Measurements from ENCODE around the gene GGCX.
A peak's percentile ranks its signal among the peaks of the same experiment; 100 is the strongest.
"Not testable (repeated sequence)": the region's sequence is repeated elsewhere in the genome, so short reads cannot be mapped to it uniquely, and the experiment has no call there.

Gene GGCX

DNA sequence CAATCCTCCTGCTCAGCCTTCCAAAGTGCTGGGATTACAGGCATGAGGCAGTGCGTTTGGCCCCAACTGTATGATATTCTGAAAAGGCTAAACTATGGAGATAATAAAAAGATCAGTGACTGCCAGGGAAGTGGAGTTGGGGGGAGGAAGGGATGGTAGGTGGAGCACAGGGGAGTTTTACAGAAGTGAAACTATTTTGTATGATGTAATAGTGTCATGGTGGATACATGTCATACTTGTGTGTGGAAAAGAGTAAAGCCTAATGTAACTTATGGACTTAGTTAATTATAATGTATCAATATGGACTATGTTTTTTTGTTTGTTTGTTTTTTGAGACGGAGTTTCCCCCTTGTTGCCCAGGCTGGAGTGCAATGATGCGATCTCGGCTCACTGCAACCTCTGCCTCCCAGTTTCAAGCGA, 2.9 kb upstream of the GGCX start:
- no peak for DNase-seq

DNA sequence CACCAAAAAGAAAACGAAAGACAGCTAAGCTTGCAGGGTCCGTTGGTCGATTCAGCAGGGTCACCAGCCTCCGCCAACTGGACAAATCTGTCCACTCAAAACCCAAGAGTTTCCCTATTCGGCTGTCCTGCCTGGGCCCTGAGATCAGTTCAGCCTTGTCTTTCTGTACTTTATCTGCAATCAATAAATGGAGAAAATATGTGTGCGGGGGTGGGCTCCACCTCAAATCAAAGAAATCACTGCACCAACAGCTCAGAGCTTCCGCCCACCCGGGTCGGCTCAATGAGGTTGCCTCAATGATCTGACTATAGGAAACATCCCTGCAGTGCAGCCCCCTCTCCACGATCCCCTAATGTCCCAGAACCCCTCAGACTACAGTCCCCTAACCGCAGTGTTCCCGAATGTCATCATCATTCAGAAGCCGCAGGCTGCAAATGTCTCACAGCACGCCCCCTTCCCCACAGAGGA, 447 bp downstream of the GGCX start:
- DNase-seq: peak in 1 of 2 experiments; percentile 36

DNA sequence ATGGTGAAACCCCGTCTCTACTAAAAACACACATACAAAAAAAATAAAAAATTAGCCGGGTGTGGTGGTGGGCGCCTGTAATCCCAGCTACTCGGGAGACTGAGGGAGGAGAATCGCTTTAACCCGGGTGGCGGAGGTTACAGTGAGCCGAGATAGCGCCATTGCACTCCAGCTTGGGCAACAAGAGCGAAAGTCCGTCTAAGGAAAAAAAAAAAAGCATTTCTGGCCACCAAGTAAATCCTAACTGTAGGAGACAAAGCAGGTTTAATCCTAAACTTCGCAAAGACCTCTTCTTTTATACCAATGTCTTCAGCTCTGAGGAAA, 928 bp downstream of the GGCX start:
- not testable (repeated sequence) for DNase-seq

DNA sequence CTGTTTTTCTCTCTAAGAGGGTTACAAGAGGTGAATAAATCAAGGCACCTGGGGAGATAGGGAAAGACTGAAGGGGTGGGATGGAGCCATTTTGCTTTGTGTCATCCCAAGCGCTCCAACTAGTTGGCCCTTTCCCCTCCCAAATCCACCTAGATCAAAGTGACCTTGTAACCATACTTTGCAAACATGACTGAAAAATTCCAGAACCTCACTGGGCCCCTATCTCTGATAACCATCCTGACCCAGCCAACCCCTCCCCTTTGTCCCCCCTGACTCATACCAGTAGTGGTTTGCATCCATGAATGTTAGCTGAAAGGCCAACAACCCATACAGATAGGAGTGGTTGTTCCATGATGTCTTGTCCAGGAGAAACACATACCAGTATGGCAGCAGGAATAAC, 3.1 kb downstream of the GGCX start:
- no peak for DNase-seq

DNA sequence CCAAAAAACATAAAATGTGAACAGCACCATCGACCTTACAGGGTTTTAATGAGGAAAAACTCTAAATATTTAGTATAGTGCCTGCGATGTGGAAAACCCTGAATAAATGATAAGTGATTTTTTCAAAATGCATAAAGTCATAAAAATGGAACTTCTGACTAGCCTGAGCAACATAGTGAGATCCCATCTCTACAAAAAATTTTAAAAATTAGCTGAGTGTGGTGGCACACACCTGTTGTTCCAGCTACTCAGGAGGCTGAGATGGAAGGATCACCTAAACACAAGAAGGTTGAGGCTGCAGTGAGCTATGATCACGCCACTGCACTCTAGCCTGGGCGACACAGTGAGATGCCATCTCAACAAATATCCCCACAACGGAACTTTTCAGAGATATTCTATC, 4.2 kb downstream of the GGCX start:
- DNase-seq: no peak

DNA sequence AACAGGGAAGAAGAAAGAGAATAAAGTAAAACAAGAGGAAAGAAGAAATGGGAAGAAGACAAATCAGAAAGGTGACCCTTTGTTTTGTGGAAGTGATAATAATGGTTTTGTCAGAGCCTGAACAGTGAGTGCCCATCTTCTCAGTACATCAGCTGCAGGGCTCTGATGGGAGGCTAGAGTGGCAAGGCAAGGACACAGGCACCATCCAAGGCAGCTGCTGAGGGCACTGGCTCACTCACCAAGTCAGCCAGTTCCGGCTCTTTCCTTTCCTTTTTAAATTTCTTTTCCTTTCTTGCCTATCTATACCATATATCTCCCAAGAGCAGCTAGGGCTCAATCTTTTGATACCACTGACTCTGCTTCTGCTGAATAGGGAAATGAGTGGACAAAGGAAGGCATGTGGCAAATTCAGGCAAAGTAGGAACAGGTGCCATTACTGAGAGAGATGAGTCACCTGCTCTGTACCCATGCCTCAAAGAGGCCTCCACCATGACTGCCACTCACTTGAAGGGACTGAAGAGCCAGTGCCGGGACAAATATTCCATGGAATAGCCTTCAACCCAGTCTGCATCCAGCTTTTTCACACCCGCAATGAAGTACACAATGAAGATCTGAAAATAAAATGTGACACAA, 6.2 kb downstream of the GGCX start:
- DNase-seq: no peak

DNA sequence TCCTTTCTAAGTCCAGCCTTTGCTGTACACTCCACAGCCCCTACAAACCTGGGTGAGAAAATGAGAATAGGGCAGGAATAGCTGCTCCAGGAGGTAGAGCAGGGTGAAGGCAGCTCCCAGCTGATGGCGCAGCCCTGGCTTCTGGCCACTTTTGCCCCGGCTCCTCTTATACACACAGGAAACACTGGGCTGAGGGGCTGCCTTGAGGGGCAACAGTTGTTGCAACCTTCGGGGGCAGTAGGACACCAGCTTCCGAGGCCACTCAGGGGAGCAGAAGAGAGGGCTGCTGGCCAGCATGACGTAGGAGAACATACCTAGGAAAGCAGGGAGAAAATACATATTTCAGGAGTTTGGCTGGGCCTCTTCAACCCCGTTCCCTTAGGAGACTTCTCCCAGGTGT, 8.1 kb downstream of the GGCX start:
- no peak for DNase-seq

DNA sequence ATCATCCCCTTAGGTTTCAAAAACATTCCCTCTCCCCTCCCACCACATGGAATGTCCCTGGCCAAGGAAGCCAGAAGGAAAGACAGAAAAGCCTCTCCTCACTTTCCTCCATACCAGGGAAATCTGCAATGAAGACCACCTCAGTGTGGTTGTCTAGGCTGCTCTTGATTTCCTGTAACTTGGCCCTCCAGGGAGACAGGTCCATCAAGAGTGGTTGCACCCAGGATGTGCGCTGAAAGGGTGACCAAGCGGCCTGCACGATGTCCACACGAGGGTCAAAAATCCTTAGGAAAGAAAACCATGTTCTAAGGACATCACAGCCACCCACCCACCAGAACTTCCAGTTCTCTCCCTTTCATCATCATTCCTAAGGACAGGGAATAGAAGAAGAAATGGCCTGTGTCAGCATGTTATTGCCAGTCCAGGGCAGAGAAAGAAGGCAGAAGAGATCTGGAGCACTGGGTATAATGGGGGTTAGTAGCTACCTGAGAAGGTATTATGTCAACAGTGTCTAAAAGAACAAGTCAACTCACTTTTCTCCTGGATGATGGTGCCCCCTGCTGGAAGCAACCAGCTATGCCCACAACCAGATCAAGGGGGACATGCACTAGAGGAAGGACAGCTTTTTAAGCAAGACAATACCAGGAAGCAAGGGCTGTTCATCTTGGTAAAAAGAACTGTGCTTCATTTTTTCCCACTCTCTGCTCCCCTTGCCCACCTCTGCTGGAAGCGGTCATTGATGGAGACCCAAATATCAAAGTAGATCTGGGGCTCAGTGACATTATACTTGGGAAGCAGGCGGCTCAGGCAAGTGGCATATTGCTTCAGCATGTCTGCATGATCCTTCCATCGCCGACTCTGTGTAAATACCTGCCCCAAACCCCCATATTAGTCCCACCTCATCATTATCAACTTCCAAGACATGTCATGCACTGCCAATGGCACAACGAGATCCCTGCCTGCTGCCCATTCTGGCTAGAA, 9.3 kb downstream of the GGCX start:
- peak; percentile 87 to 91 for DNase-seq

DNA sequence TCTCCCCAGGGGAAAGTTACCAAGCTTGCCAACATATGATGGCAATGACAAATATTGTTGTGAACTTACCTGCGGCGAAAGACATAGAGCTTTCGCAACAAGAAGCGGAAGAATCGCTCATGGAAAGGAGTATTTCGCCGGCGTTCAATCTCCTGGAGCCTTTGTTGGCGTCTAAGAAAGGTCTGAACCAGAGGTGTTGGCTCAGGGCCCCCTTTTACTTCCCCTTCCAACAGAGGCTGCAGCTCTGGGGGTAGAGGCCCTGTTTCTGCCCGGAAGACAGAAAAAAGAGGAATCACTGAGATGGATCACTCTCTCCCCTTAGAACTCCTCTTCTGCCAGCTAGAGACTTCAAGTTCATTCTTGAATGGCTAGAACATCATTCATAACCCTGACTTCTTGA, 10.8 kb downstream of the GGCX start:
- DNase-seq: no peak

DNA sequence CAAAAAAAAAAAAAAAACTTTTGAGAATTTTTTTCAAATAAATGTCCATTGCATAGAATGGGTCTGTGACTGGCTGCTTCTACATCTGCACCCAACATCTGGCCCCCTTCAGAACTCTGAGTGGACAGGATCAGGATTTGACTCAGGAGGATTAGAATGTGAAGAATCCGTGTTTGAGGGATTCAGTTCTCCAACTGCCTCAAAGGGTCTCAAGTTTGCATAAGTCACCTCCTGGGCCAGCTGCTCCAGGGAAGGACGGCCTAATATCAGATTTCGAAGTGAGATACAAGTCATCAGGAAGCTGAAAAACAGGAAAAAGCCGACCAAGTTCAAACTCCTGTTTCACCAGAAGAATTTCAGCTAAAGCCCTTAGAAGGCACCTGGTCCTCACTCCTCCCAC, 11.5 kb downstream of the GGCX start:
- DNase-seq: no peak

DNA sequence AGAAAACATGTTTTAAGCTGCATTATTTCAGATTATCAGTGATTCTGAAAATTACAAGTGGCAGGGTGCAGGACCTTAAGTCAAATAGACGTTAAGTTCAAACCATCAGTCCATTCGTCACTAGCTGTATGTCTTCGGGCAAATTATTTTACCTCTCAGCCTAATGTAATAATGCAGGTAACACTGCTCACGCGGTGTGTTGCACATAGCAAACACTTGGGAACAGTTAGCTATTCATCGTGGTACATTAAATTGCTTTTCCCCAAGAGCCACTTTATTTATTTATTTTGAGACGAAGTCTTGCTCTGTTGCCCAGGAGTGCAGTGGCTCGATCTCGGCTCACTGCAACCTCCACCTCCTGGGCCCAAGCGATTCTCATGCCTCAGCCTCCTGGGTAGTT, 12.2 kb downstream of the GGCX start:
- DNase-seq: no peak

DNA sequence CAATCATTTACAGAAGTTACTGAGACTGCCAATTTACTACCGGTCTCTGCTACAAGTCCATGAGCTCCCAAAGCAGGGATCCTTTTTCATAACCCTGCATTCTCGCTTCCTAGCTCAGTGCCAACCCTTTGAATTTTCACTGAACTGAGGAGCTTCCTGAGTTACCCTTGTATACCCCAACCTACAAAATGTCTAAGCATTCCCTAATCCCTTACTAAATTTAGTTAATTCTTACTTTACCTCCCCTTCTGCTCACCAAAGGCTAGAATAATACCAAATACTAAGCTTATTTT, 12.7 kb downstream of the GGCX start:
- no peak for DNase-seq

DNA sequence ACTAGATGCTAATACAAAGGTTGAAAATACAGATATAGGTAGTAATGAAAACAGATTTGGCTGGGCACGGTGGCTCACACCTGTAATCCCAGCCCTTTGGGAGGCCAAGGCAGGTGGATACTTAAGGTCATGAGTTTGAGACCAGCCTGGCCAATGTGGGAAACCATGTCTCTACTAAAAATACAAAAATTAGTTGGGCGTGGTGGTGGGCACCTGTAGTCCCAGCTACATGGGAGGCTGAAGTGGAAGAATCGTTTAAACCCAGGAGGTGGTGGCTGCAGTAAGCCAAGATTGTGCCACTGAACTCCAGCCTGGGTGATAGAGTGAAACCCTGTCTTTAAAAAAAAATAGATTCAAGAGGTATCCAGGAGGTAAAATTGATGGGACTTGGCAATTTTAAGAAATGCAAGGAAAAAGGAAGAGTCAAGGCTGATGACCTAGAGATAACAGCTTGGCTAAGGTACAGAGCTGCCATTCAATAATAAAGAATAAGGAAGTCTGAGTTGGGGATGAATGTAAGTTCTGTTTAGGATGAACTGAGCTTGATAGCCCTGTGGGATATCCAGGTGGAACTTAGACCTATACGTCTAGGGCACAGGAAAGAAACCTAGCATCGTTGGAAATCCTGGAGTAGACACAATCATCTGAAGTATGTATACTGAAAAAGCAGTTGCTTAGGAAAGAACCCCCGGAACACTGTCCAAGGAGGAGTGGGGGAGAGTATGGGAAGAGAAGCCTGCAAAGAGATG, 13.3 kb downstream of the GGCX start:
- no peak for DNase-seq

DNA sequence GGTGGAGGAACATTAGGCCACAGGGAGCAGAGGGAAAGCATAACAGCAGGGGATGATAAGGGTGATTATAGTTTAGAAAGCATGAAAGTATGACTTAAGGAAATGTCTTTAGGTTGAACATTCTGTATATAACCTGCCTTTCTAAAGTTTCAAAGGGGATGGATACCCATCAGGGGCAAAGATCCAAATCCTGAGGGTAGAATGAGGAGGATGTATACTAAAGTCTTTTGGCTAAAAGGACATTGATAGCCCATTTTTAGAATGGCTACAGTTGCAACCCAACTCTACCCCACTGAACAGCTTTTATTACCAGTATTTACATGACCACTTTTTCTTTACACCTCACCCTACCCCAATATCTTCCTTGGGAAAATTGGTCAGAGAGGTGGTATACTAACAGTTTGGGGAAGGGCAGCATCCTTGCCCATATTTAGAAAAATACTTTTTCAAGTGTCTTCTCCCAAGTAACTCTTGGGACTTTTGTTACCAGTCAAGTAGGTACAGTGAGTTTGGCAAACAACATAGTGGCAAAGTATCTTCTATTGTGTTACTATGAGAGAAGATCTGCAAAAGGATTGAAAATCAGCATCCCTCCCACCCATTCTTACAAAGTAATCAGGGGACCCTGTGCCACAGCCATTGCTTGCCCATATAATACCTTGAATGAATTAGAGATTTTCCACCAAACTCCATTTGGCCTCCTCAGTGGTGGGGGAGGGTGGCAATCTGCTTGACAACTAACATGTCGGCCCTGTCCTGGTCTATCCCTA, 14.0 kb downstream of the GGCX start:
- no peak for DNase-seq

DNA sequence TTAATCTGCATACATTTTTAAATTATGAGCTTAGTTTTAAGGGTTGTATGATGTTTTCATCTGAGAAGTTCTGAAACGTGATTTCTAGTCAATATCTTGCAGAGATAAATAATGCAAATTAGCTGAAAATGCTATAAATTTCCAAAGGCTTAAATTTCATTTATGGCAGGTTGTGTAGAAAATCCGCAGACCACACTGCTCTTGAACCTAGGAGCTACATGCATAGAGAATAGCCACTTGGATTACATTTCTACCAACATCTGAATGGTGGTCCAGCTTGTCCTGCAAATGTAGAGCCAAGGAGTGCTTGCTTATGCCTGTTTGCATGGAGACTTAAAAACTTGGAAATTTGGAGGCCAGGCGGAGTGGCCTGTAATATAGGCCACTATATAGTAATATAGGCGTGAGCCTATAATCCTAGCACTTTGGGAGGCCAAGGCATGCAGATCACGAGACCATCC, 15.5 kb downstream of the GGCX start:
- DNase-seq: no peak

DNA sequence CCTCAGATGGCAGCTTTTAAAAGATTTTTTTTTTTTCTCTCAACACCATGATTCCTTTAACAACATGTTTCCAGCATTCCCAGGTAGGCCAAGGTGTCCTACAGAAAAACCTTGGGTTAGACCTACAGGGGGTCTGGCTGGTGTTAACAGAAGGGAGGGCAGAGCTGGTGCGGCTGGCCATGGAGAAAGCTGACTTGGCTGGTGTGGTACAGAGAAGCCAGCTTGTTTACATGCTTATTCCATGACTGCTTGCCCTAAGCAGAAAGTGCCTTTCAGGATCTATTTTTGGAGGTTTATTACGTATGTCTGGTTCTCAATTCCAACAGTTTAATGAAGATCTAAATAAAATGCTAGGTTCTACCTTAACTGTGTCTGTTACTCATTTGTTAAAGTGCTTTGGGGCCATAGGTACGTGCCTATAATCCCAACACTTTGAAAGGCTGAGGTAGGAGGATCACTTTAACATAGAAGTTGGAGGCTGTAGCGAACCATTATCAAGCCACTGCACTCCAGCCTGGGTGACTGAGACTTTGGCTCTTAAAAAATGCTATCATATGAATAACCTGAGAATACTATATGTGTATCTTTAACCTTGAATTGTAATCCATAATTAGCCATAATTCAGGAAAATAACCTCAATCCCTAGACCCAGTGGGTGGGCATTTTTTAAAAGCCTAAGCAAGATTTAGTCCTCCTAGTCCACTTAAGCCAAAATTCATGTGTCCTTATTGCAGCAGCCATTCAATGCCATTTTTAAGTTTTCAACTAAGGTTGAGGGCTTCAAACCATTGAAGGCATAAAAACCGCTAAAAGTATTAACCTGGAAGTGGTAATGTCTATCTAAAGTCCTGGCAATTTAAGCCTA, 16.1 kb downstream of the GGCX start:
- DNase-seq: not testable (repeated sequence)

DNA sequence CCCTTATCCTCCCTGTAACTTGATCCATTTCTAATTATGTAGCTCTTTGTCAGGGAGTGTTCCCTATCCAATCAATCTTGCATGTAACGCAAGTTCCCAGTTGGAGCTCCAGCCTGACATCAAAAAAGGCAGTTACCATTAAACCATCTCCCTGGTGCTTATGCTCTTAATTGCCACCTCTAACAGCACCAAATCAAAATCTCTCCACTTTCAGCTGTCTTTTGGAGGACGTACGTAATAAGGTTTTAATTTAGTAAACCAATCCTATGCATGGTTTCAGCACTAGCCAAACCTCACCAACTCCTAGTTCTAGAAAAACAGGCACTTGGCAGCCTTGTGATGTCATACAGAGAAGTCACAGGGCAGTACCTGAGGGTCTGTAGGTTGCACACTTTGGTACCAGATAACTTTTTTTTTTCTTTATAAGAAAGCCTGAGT, 17.0 kb downstream of the GGCX start:
- DNase-seq: not testable (repeated sequence)

DNA sequence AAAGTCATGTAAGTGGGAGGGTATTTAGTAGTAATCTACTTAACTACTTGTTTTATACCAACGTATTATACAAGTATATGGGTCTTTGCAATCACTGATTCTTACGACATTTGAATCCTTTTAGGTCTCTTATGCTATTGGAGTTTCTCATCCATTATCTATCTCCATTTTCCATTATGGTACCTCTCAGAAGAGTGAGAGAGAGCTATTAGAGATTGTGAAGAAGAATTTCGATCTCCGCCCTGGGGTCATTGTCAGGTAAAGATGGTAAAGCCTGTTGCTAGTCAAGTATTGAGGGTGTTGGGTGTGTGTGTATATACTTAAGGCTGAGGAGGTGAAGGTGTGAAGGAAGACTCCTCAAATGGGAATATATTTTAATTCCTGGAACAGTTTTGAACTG, 18.5 kb downstream of the GGCX start:
- DNase-seq: no peak

DNA sequence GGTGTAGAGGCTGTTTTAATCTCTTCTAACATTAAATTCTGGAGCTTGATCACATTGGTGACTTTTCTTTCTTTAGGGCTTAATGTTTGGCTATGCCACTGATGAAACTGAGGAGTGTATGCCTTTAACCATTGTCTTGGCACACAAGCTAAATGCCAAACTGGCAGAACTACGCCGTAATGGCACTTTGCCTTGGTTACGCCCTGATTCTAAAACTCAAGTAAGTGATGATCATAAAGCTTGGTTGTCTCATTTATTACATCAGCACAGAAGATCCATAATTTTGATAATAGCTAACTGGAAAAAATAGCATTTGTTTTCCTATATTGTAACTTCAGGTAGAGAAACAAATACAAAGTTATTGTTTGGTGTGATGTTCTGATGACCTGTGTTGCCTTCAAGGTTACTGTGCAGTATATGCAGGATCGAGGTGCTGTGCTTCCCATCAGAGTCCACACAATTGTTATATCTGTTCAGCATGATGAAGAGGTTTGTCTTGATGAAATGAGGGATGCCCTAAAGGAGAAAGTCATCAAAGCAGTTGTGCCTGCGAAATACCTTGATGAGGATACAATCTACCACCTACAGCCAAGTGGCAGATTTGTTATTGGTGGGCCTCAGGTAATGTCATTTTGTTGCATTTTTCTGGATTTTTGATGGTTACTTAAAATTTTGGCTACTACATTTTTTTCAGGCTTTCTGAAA, 19.4 kb downstream of the GGCX start:
- DNase-seq: no peak

DNA sequence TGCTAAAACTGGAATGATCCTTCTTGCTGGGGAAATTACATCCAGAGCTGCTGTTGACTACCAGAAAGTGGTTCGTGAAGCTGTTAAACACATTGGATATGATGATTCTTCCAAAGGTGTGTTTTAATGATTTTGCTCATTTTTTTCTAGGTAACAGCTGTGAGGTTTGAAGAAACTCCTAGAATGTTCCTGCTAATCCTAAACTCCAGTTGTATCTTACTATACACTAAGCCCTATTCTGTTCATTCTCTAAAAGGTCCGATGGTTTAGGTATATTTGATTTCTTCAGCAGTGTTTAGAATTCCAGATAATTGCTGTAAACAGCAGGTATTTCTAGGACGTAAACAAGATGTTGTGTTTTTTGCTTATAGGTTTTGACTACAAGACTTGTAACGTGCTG, 20.0 kb downstream of the GGCX start:
- DNase-seq: no peak

DNA sequence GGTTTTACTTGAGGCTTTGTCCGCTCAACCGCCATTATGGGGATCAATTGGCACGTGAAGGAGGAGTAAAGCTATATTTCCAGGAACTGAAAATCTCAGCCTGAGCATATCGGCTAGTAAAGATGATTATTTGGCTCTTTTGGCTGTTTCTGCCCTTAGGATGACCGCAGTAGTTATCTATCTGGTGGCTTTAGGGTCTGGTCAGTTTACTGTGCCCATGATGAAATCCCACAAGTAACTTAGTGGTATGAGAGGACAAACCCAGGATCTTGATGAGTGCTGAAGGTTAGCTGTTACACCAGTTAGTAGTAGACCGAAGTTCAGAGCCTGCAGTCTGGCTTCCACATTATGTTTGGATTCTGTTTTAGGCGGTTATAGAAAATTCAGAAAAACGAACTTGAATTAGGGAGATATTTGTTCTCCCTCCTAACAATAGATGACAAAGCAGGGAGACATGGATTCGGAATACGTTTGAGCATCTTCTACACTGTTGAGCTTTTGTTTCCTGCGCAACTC, 21.1 kb downstream of the GGCX start:
- DNase-seq: no peak
